K562 (cell line): Measurements from ENCODE around the gene TMC8. TPM values are rescaled to one million over a fixed set of nuclear protein-coding genes. Genes with fewer than 3 reads are reported as not detected.
A peak's percentile ranks its signal among the peaks of the same experiment; 100 is the strongest.

ENCODE experiments used
- CLOCK ChIP-seq: fragments of 250-450 bp; sonication (Bioruptor Pico); IDR thresholded peaks from 2 replicates; pipeline ENCODE4 v1.4.0; 2020; ENCODE audit warnings: mild to moderate bottlenecking, moderate library complexity, borderline replicate concordance
- DDX20 ChIP-seq: fragments of 450-650 bp; IDR thresholded peaks from 2 replicates; pipeline ENCODE4 v1.6.1; 2016; ENCODE audit warnings: missing genetic modification characterization, low read depth, mild to moderate bottlenecking, missing compliant biosample characterization, moderate library complexity
- E2F6 ChIP-seq, 2 experiments: IDR thresholded peaks; 2 replicates each; pipeline ENCODE4 v1.6.1; 2011; ENCODE audit warnings: borderline replicate concordance in 1 of 2, control low read depth in 1 of 2, low read depth in 1 of 2, low read length in 1 of 2, mild to moderate bottlenecking in 1 of 2, mixed read lengths in 1 of 2, moderate library complexity in 1 of 2; ENCODE audit not compliant: insufficient read depth in 1 of 2, insufficient read length in 1 of 2, poor library complexity in 1 of 2, severe bottlenecking in 1 of 2; ENCODE audit errors: extremely low read depth in 1 of 2
- ELF4 ChIP-seq: fragments of 450-650 bp; formaldehyde crosslinking; IDR thresholded peaks from 2 replicates; pipeline ENCODE4 v1.4.0; 2022; ENCODE audit warnings: missing genetic modification characterization
- ETS1 ChIP-seq: conservative IDR thresholded peaks from 2 replicates; pipeline ENCODE4 v1.6.1; 2011; ENCODE audit warnings: low read depth, mild to moderate bottlenecking, low read length; ENCODE audit not compliant: control insufficient read depth
- HMBOX1 ChIP-seq: sonication (generic); IDR thresholded peaks from 2 replicates; pipeline ENCODE4 v1.6.1; 2016
- NFXL1 ChIP-seq: fragments of 450-650 bp; formaldehyde crosslinking; IDR thresholded peaks from 2 replicates; pipeline ENCODE4 v1.4.0; 2021; ENCODE audit warnings: mild to moderate bottlenecking
- NR2C1 ChIP-seq, 2 experiments: fragments of 450-650 bp; IDR thresholded peaks; 2 replicates each; pipeline ENCODE4 v1.6.1; 2017; ENCODE audit warnings: mild to moderate bottlenecking in 2 of 2, antibody characterized with exemption in 1 of 2, inconsistent platforms in 1 of 2, missing compliant biosample characterization in 1 of 2, missing genetic modification characterization in 1 of 2
- POLR2AphosphoS2 ChIP-seq: IDR thresholded peaks from 2 replicates; pipeline ENCODE4 v1.6.1; 2012; ENCODE audit warnings: low read length, improper control_type of control experiment
- RBFOX2 ChIP-seq: fragments of 200-400 bp; formaldehyde crosslinking; IDR thresholded peaks from 2 replicates; pipeline ENCODE4 v1.6.1; 2017; ENCODE audit warnings: low read depth, mild to moderate bottlenecking, low read length, moderate library complexity
- RBM22 ChIP-seq: fragments of 200-400 bp; formaldehyde crosslinking; IDR thresholded peaks from 2 replicates; pipeline ENCODE4 v1.6.1; 2018; ENCODE audit warnings: low read length, low read depth; ENCODE audit not compliant: poor library complexity, severe bottlenecking
- SUPT5H ChIP-seq: fragments of 450-650 bp; IDR thresholded peaks from 2 replicates; pipeline ENCODE4 v1.6.1; 2016
- ZNF507 ChIP-seq: conservative IDR thresholded peaks from 2 replicates; pipeline ENCODE4 v1.6.1; 2017; ENCODE audit warnings: missing genetic modification characterization, missing compliant biosample characterization
- polyA plus RNA-seq, 8 experiments: library from polyadenylated mRNA; depleted of rRNA in 4 of 8; stranded (reverse) in 5 of 8; unstranded in 3 of 8; fragments of >200 nt; fragmentation: Nextera tagmentation in 2 of 8; fragmentation: Illumina TruSeq in 1 of 8; extraction: Ambion mirVana in 2 of 8; extraction: Trizol in 1 of 8; gene quantifications; 2 replicates each; pipeline versions ENCODE4 v1.2.1 to v1.2.3, GENCODE V29; 2011 to 2014; ENCODE audit warnings: inconsistent platforms in 1 of 8, missing spikeins in 1 of 8
- total RNA-seq, 7 experiments: library from RNA; depleted of rRNA in 6 of 7; stranded (reverse); fragments of >200 nt in 6 of 7; fragmentation: Illumina TruSeq in 2 of 7; extraction: Trizol in 2 of 7; gene quantifications; 2 replicates each; pipeline versions ENCODE4 v1.2.1 to v1.2.3, GENCODE V29; 2011 to 2021; ENCODE audit warnings: low replicate concordance in 1 of 7

Gene TMC8
- total and polyA plus RNA-seq, 9 of the 15 experiments (the other 6 are each of a cell fraction or from before 2014, with no cell fraction given) = 0.13 to 10.9 (median 2.8) TPM

- TF ChIP-seq ETS1 (no peak), DDX20 (tag) (no peak), RBM22 (peak; percentile 43), HMBOX1 (no peak), E2F6 (IDR thresholded peaks at IDR 0.05; ENCODE audit: borderline replicate concordance in 1 of 2, extremely low read depth in 1 of 2, insufficient read depth in 1 of 2, insufficient read length in 1 of 2, low read depth in 1 of 2, low read length in 1 of 2, poor library complexity in 1 of 2, severe bottlenecking in 1 of 2) (no peak), SUPT5H (peak; percentile 48; the same call in 1 of the 2 replicates), NFXL1 (CRISPR knock-in tag) (no peak), ELF4 (CRISPR knock-in tag) (no peak), CLOCK (CRISPR knock-in tag) (no peak), ZNF507 (tag) (no peak), NR2C1 (IDR thresholded peaks at IDR 0.05) (no peak), NR2C1 (tag; IDR thresholded peaks at IDR 0.05) (no peak), RBFOX2 (peak; percentile 69), POLR2AphosphoS2 (peak; percentile 83)
These were observed 41.9 kb downstream of the TMC8 start (continued) for GRCh38 chr17:78172249-78173051.
